Naive B cell (primary cell): ENCODE measurements around the gene RAB11FIP4. TPM values are rescaled to one million over a fixed set of nuclear protein-coding genes. Genes with fewer than 3 reads are reported as not detected.
A peak's percentile ranks its signal among the peaks of the same experiment; 100 is the strongest.
"Not testable (repeated sequence)": the region's sequence is repeated elsewhere in the genome, so short reads cannot be mapped to it uniquely, and the experiment has no call there.

Experiments used
- ATAC-seq, 2 donors: fragments of 150-1000 bp; cut with Tn5 transposase; 2 replicates each; pipeline ENCODE4 v1.10.0; 2021; ENCODE audit warnings: low read depth in 2 of 2, mild to moderate bottlenecking in 2 of 2, moderate library complexity in 2 of 2
- DNase-seq: peaks from one replicate; pipeline ENCODE4 v3.0.0; 2022
- H3K27ac Mint-ChIP-seq, 6 donors: one replicate each; pipeline ENCODE4 v1.8.0; 2020 to 2022; ENCODE audit warnings: mild to moderate bottlenecking in 6 of 6, mixed read lengths in 6 of 6, moderate library complexity in 5 of 6, inconsistent platforms in 2 of 6
- H3K27me3 Mint-ChIP-seq, 3 donors: one replicate each; pipeline ENCODE4 v1.8.0; 2021 to 2022; ENCODE audit warnings: mixed read lengths in 3 of 3, mild to moderate bottlenecking in 1 of 3
- H3K36me3 Mint-ChIP-seq, 2 donors: one replicate each; pipeline ENCODE4 v1.8.0; 2020 to 2022; ENCODE audit warnings: mixed read lengths in 2 of 2, inconsistent platforms in 1 of 2, mild to moderate bottlenecking in 1 of 2
- H3K4me1 Mint-ChIP-seq, 3 donors: one replicate each; pipeline ENCODE4 v1.8.0; 2020 to 2022; ENCODE audit warnings: mixed read lengths in 3 of 3, inconsistent platforms in 1 of 3, mild to moderate bottlenecking in 1 of 3, moderate library complexity in 1 of 3
- H3K4me3 Mint-ChIP-seq, 8 donors: one replicate each; pipeline ENCODE4 v1.8.0; 2020 to 2022; ENCODE audit warnings: mild to moderate bottlenecking in 8 of 8, mixed read lengths in 8 of 8, moderate library complexity in 8 of 8, inconsistent platforms in 2 of 8
- H3K9me3 Mint-ChIP-seq, 7 donors: one replicate each; pipeline ENCODE4 v1.8.0; 2020 to 2022; ENCODE audit warnings: mixed read lengths in 7 of 7, mild to moderate bottlenecking in 5 of 7, inconsistent platforms in 2 of 7, moderate library complexity in 1 of 7
- polyA plus RNA-seq, 6 donors: library from polyadenylated mRNA; unstranded; fragments of 300-500 nt; fragmentation: Illumina TruSeq; gene quantifications; one replicate each; pipeline ENCODE4 v1.2.3, GENCODE V29; 2021; ENCODE audit warnings: low read depth in 6 of 6

RAB11FIP4 gene
- 10 to 100 TPM in 5 of 6 donors, 1 to 10 TPM in 1; 7.3 to 29.7 (median 20.8) TPM for polyA plus RNA-seq

GRCh38 chr17:31391496-31391949 is at the start of gene RAB11FIP4:
RAB11FIP4 (plus strand) TSS chr17:31391675; CDS start chr17:31391853, 178 bp downstream.
- DNase-seq = no peak
- Mint-ChIP-seq H3K4me1 (peaks cover 15 to 22% (median 17%) of the 10 kb centered on the region in 3 donors), H3K4me3 (peak within 1 kb of the TSS; percentile 73 to 90 (median 84)), H3K27ac (peak within 1 kb of the TSS in 1 of 6 donors; percentile 47), H3K9me3 (peaks cover 0 to 3% (median 0%) of the 10 kb centered on the region in 7 donors), H3K36me3 (no peaks in the 10 kb centered on the region), H3K27me3 (peaks cover 43 to 64% (median 56%) of the 10 kb centered on the region in 3 donors)
- peak; percentile 56 to 60 for ATAC-seq

- not testable (repeated sequence) for H3K9me3 Mint-ChIP-seq, ATAC-seq, DNase-seq, H3K4me1 Mint-ChIP-seq, H3K27me3 Mint-ChIP-seq, H3K4me3 Mint-ChIP-seq, H3K27ac Mint-ChIP-seq
- H3K36me3 Mint-ChIP-seq = peaks cover 17% of the 10 kb centered on the region in 2 donors
Observed at GRCh38 chr17:31345191-31345747, 46.2 kb upstream of the RAB11FIP4 start.

GRCh38 chr17:31349454-31349853 is 42.0 kb upstream of the RAB11FIP4 start:
- Mint-ChIP-seq H3K27ac (peak overlapping the region in 1 of 6 donors; percentile 67), H3K27me3 (no peaks in the 10 kb centered on the region)

GRCh38 chr17:31355935-31356334 is 35.5 kb upstream of the RAB11FIP4 start:
- H3K27me3 Mint-ChIP-seq = no peaks in the 10 kb centered on the region
- no peak for ATAC-seq
- H3K4me3 Mint-ChIP-seq = no peak overlapping the region
- no peak for DNase-seq
- H3K27ac Mint-ChIP-seq = no peak overlapping the region
- H3K36me3 Mint-ChIP-seq = peaks cover 18 to 38% of the 10 kb centered on the region in 2 donors
- no peaks in the 10 kb centered on the region for H3K4me1 Mint-ChIP-seq
- no peaks in the 10 kb centered on the region for H3K9me3 Mint-ChIP-seq

More at GRCh38 chr17:31349454-31349853, 42.0 kb upstream of the RAB11FIP4 start:
- ATAC-seq (no peak), DNase-seq (no peak)
- Mint-ChIP-seq H3K36me3 (peaks cover 18 to 25% of the 10 kb centered on the region in 2 donors), H3K4me1 (no peaks in the 10 kb centered on the region), H3K4me3 (no peak overlapping the region), H3K9me3 (no peaks in the 10 kb centered on the region)

- ATAC-seq = no peak
- Mint-ChIP-seq H3K27ac (peak overlapping the region in 1 of 6 donors; percentile 30), H3K4me1 (no peaks in the 10 kb centered on the region), H3K9me3 (no peaks in the 10 kb centered on the region), H3K27me3 (no peaks in the 10 kb centered on the region), H3K36me3 (peaks cover 24 to 46% of the 10 kb centered on the region in 2 donors), H3K4me3 (no peak overlapping the region)
- no peak for DNase-seq
Observed at GRCh38 chr17:31357091-31357490, 34.4 kb upstream of the RAB11FIP4 start.

- H3K9me3 Mint-ChIP-seq = no peaks in the 10 kb centered on the region
- ATAC-seq = no peak
- no peaks in the 10 kb centered on the region for H3K27me3 Mint-ChIP-seq
- H3K4me1 Mint-ChIP-seq = no peaks in the 10 kb centered on the region
- peaks cover 31 to 46% of the 10 kb centered on the region in 2 donors for H3K36me3 Mint-ChIP-seq
- no peak overlapping the region for H3K27ac Mint-ChIP-seq
- DNase-seq = no peak
- no peak overlapping the region for H3K4me3 Mint-ChIP-seq
Observed at GRCh38 chr17:31357839-31358394, 33.6 kb upstream of the RAB11FIP4 start.

GRCh38 chr17:31364012-31364411 is 27.5 kb upstream of the RAB11FIP4 start:
- Mint-ChIP-seq H3K36me3 (peaks cover 19 to 24% of the 10 kb centered on the region in 2 donors), H3K4me1 (no peaks in the 10 kb centered on the region), H3K4me3 (no peak overlapping the region), H3K27ac (no peak overlapping the region), H3K9me3 (no peaks in the 10 kb centered on the region), H3K27me3 (no peaks in the 10 kb centered on the region)
- ATAC-seq (no peak), DNase-seq (no peak)

- H3K27me3 Mint-ChIP-seq = no peaks in the 10 kb centered on the region
- DNase-seq = no peak
- no peak overlapping the region for H3K4me3 Mint-ChIP-seq
- no peaks in the 10 kb centered on the region for H3K9me3 Mint-ChIP-seq
- H3K36me3 Mint-ChIP-seq = peaks cover 10 to 11% of the 10 kb centered on the region in 2 donors
- peaks cover 3 to 5% (median 5%) of the 10 kb centered on the region in 3 donors for H3K4me1 Mint-ChIP-seq
- peak overlapping the region in 1 of 6 donors; percentile 41 for H3K27ac Mint-ChIP-seq
- ATAC-seq = no peak
Observed at GRCh38 chr17:31366088-31366487, 25.4 kb upstream of the RAB11FIP4 start.

GRCh38 chr17:31369266-31369665 is 22.2 kb upstream of the RAB11FIP4 start:
- H3K4me1 Mint-ChIP-seq = peaks cover 5 to 23% (median 10%) of the 10 kb centered on the region in 3 donors
- H3K4me3 Mint-ChIP-seq = no peak overlapping the region
- H3K36me3 Mint-ChIP-seq = peaks cover 0 to 4% of the 10 kb centered on the region in 2 donors
- peak overlapping the region in 3 of 6 donors; percentile 10 to 68 (median 34) for H3K27ac Mint-ChIP-seq
- no peaks in the 10 kb centered on the region for H3K9me3 Mint-ChIP-seq
- no peak for ATAC-seq
- H3K27me3 Mint-ChIP-seq = no peaks in the 10 kb centered on the region
- DNase-seq = no peak

GRCh38 chr17:31371511-31372097 is 19.9 kb upstream of the RAB11FIP4 start:
- Mint-ChIP-seq H3K27ac (no peak overlapping the region), H3K9me3 (no peaks in the 10 kb centered on the region), H3K4me3 (no peak overlapping the region), H3K36me3 (peaks cover 0 to 4% of the 10 kb centered on the region in 2 donors), H3K4me1 (peaks cover 5 to 25% (median 11%) of the 10 kb centered on the region in 3 donors), H3K27me3 (no peaks in the 10 kb centered on the region)
- ATAC-seq (no peak), DNase-seq (no peak)

GRCh38 chr17:31373150-31374093 is 18.1 kb upstream of the RAB11FIP4 start:
- Mint-ChIP-seq H3K27ac (no peak overlapping the region), H3K4me3 (no peak overlapping the region), H3K27me3 (no peaks in the 10 kb centered on the region), H3K9me3 (no peaks in the 10 kb centered on the region), H3K36me3 (no peaks in the 10 kb centered on the region), H3K4me1 (peaks cover 5 to 25% (median 11%) of the 10 kb centered on the region in 3 donors)
- DNase-seq = peak; percentile 46
- ATAC-seq = peak; percentile 59 to 84

- no peak overlapping the region for H3K27ac Mint-ChIP-seq
- H3K9me3 Mint-ChIP-seq = no peaks in the 10 kb centered on the region
- no peak for DNase-seq
- ATAC-seq = no peak
- peaks cover 5 to 25% (median 11%) of the 10 kb centered on the region in 3 donors for H3K4me1 Mint-ChIP-seq
- no peaks in the 10 kb centered on the region for H3K36me3 Mint-ChIP-seq
- H3K4me3 Mint-ChIP-seq = no peak overlapping the region
- H3K27me3 Mint-ChIP-seq = no peaks in the 10 kb centered on the region
Observed at GRCh38 chr17:31374094-31374447, 17.4 kb upstream of the RAB11FIP4 start.

GRCh38 chr17:31374503-31374902 is 17.0 kb upstream of the RAB11FIP4 start:
- no peaks in the 10 kb centered on the region for H3K27me3 Mint-ChIP-seq
- no peaks in the 10 kb centered on the region for H3K36me3 Mint-ChIP-seq
- no peak overlapping the region for H3K27ac Mint-ChIP-seq
- DNase-seq (no peak), ATAC-seq (no peak)
- no peaks in the 10 kb centered on the region for H3K9me3 Mint-ChIP-seq
- H3K4me3 Mint-ChIP-seq = no peak overlapping the region
- H3K4me1 Mint-ChIP-seq = peaks cover 5 to 25% (median 11%) of the 10 kb centered on the region in 3 donors
